Astrocyte of the cerebellum (primary cell): ENCODE data around the gene GJA4.

Experiments used
- DNase-seq: peaks from one replicate; pipeline ENCODE4 v3.0.0-alpha.2; 2011; ENCODE audit warnings: low read depth
- H3K4me3 ChIP-seq: 2 replicates; pipeline ENCODE4 v1.5.1; 2011; ENCODE audit warnings: mild to moderate bottlenecking, low read depth, low read length, moderate library complexity
- CTCF ChIP-seq: IDR thresholded peaks from 2 replicates; pipeline ENCODE4 v1.5.1; 2012; ENCODE audit warnings: low read length, low read depth, moderate library complexity, mild to moderate bottlenecking; ENCODE audit errors: missing control alignments
- in situ Hi-C: cut with HindIII; loops from 2 replicates; pipeline ENCODE4 v1.10.0; 2017; ENCODE audit warnings: low sequenced_read_pairs

GJA4 gene

GRCh38 chr1:34777519-34778321, 15.1 kb upstream of the GJA4 start:
- no peak overlapping the region for H3K4me3 ChIP-seq
- no peak for DNase-seq
- TF ChIP-seq CTCF: no peak
- in situ Hi-C loops: no loop called here

- TF ChIP-seq CTCF: no peak
Observed at GRCh38 chr1:34778381-34778780, 14.4 kb upstream of the GJA4 start.

GRCh38 chr1:34779005-34779404, 13.8 kb upstream of the GJA4 start:
- no peak for TF ChIP-seq CTCF
- DNase-seq: no peak
- in situ Hi-C loops: no loop called here
- H3K4me3 ChIP-seq: no peak overlapping the region

More at GRCh38 chr1:34778381-34778780, 14.4 kb upstream of the GJA4 start:
- no peak for DNase-seq
- in situ Hi-C loops: no loop called here
- no peak overlapping the region for H3K4me3 ChIP-seq

- TF ChIP-seq CTCF: no peak
- in situ Hi-C loops: no loop called here
- no peak for DNase-seq
- H3K4me3 ChIP-seq: no peak overlapping the region
Observed at GRCh38 chr1:34779526-34779925, 13.3 kb upstream of the GJA4 start.

GRCh38 chr1:34779962-34780361, 12.8 kb upstream of the GJA4 start:
- DNase-seq: no peak
- no peak overlapping the region for H3K4me3 ChIP-seq
- TF ChIP-seq CTCF: no peak
- in situ Hi-C loops: no loop called here

- no peak for TF ChIP-seq CTCF
- in situ Hi-C loops: no loop called here
- no peak for DNase-seq
- no peak overlapping the region for H3K4me3 ChIP-seq
Observed at GRCh38 chr1:34780528-34780927, 12.3 kb upstream of the GJA4 start.
